ENCODE results near the gene A4GNT.
A peak's percentile ranks its signal among the peaks of the same experiment; 100 is the strongest.
"Not testable (repeated sequence)": the region's sequence is repeated elsewhere in the genome, so short reads cannot be mapped to it uniquely, and the experiment has no call there.

Gene A4GNT

DNA sequence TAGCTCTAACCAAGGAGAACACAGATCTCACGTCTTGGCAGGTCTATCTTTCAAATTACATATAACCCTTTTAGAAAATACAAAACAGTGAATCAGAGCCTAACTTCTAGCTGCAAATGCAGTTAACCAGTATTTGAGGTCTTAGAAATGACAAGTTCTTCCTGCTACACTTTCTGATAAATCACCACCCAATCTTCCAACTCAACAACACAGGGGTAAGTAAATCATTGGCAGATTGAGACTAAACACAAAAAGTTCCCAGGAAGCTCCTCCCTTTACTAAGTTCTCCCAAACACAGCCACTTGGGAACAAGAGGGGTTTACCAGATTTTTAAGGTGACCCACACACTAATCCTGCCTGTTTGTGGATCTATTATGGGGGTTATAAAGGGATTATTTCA lies at the start of gene A4GNT:
Gene A4GNT (minus strand): TSS at position 152 of the 400 bp plus-strand sequence. CDS start 1,134 bp downstream, outside the sequence.
- DNase-seq (ENCODE audit: low read depth in 2 of 2) = no peak

DNA sequence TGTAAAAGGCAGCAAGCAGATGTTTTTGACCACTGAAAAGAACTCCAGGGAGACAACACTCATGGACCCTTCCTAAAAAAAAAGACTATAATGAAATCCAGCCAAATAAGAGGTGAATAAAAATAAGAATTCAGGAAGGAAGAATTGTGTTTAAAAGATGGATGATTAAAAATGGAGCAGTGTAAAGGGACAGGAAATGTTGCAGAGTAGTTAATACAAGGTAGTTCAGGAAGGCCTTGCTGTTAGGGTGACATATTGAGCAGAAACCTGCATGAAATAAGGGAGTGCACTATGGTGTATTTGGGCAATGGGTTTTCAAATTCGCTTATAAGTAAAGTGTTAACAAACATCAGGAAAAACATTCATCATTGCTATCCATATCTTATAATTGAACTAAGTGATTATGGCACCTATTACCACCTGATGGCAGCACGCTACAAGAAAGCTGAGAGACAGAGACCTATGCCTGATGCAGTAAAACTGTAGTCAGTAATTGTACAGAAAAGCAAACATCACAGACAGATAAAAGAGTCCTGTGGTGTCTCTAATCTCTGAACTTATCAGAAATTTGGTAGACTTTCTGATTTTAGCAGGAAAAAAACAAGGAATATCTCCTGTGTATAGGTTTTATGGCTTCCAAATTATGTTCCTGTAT lies 48.3 kb upstream of the A4GNT start:
- DNase-seq (ENCODE audit: low read depth in 2 of 2) = no peak

DNA sequence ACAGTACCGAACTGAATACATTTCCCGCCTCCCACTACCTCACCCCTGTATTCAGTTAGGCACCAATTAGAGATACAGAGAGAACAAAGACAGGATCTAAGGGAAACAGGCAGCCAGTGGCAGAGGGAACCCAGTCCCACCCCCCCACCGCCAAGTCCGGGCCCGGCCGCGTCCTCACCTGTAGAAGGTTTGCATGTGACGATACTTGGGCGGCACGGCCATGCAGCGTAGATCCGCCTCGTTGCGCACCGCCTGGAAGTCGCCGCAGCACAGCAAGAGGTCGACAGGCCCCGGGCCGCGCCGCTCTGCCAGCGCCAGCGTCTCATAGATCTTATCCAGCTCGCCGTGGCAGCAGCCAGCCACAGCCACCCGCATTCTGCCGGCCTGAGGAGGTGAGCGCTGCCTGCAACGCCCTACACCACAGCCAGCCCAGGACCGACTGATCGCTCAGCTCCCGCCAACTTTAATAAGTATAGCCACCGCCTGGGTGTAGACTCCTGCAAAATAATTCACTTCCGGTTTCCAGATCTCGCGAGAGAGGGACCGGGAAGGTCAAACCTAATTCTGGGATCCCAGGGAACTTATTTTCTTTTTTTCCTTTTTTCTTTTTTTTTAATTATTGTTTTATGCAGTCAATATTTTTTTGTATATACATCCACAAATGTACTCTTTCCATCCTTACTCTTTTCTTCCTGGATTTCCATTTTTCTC lies 42.4 kb upstream of the A4GNT start, which contains the start of gene DBR1:
Gene DBR1 (minus strand): TSS at position 501 of the 711 bp plus-strand sequence. CDS start 126 bp downstream, at position 375.
- peak; percentile 53 to 56 for DNase-seq (ENCODE audit: low read depth in 2 of 2)

- DNase-seq (ENCODE audit: low read depth in 2 of 2) = no peak
Measured at GRCh38 chr3:138173769-138174420, 41.7 kb upstream of the A4GNT start.

GRCh38 chr3:138172625-138173024 lies 40.4 kb upstream of the A4GNT start:
- no peak for DNase-seq (ENCODE audit: low read depth in 2 of 2)

DNA sequence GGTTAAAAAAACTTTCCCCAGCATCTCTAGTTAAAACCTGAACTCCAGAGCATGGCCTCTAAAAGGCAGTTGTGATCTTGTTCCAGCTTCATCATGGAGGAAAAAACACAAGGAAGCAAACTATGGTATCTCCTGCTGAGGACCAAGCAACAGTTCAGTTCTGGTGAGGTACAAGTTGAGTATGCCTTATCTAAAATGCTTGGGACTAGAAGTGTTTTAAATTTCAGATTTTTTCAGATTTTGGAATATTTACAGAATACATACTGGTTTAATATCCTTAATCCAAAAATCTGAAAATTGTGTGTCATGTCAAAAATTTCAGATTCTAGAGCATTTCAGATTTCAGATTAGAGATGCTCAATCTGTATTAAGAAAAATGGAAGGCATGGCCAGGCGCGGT lies 32.9 kb upstream of the A4GNT start:
- no peak for DNase-seq (ENCODE audit: low read depth in 2 of 2)

DNA sequence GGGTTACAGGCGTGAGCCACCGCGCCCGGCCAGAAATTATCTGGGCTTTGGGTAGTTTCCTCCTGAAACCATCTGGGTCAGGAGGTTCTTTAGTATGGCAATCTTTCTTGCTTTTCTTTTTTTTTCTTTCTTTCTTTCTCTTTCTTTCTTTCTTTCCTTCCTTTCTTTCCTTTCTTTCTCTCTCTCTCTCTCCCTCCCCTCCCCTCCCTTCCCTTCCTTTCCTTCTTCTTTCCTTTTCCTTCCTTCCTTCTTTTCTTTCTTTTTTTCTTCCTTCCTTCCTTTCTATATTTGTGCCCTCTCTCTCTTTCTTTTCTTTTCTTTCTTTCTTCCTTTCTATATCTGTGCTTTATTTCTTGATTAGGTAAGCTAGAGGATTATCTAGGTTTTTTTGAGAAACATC lies 25.6 kb upstream of the A4GNT start:
- DNase-seq (ENCODE audit: low read depth in 2 of 2) = no peak

GRCh38 chr3:138154534-138154933 lies 22.3 kb upstream of the A4GNT start:
- DNase-seq (ENCODE audit: low read depth in 2 of 2) = no peak

DNA sequence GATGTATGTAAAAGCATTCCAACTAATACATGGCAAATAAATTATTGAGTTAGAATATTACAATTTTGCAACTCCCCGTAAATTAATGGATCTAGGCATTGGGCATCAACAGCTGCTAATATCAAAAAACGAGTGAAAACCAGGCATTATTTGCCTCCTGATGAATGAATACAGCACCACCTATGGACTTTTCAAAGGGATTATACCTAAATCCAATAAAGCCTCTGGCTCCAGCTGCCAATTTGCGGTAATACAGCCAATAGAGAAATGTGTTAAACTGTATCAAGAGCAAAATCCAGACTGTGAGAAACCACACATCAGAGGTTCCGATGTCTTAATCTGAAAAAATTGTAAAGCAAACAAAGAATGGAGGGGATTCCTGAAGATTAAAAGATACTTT lies 16.3 kb upstream of the A4GNT start:
- no peak for DNase-seq (ENCODE audit: low read depth in 2 of 2)

DNA sequence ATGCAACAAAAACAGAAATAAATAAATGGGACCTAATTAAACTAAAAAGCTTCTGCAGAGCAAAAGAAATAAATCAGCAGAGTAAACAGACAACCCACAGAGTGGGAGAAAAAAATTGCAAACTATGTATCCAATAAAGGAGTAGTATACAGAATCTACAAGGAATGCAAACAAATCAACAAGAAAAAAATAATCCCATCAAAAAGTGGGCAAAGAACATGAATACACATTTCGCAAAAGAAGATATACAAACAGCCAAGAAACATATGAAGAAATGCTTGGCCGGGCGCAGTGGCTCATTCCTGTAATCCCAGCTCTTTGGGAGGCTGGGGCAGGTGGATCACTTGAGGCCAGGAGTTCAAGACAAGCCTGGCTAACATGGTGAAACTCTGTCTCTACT lies 10.0 kb upstream of the A4GNT start:
- DNase-seq (ENCODE audit: low read depth in 2 of 2) = not testable (repeated sequence)

GRCh38 chr3:138140940-138141339 lies 8.8 kb upstream of the A4GNT start:
- no peak for DNase-seq (ENCODE audit: low read depth in 2 of 2)

- DNase-seq (ENCODE audit: low read depth in 2 of 2) = no peak
Measured at GRCh38 chr3:138139691-138140090, 7.5 kb upstream of the A4GNT start.

- no peak for DNase-seq (ENCODE audit: low read depth in 2 of 2)
Measured at GRCh38 chr3:138137861-138138260, 5.7 kb upstream of the A4GNT start.

DNA sequence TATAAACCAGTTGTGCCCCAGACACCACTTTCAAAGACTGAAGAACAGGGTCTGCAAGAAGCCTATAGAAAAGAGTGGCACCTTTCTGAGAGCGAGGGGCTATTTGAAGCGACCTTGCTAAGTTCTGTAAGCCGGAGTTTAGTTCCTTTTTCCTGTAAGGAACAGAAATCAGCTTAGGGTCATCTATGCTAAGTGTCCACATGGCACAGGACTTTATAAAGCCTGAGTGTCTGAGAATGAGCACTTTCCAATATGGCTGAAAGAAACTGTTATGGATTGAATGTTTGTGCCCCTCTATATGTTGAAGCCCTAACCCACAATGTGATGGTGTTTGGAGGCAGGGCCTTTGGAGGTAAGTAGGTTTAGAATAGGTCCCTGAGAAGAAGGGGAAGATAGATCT lies 4.0 kb upstream of the A4GNT start:
- no peak for DNase-seq (ENCODE audit: low read depth in 2 of 2)

DNA sequence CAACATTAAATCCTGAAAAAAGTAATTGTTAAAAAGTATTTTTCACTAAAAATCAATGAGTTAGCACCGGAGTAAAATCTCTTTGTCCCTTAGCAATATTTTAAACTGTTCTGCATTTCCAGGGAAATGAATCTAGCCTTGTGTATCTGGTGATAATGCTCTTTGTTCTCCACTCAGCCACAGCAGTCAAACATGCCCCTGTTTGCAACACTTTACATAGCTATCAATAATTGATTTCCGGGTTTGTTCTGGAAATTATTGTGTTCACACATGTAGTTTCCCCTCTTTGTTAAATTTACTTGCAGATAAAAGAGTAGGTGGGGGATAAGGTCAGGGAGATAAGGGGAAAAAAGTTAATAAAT lies 3.6 kb upstream of the A4GNT start:
- DNase-seq (ENCODE audit: low read depth in 2 of 2) = no peak

- no peak for DNase-seq (ENCODE audit: low read depth in 2 of 2)
Measured at GRCh38 chr3:138135146-138135832, 3.1 kb upstream of the A4GNT start.

DNA sequence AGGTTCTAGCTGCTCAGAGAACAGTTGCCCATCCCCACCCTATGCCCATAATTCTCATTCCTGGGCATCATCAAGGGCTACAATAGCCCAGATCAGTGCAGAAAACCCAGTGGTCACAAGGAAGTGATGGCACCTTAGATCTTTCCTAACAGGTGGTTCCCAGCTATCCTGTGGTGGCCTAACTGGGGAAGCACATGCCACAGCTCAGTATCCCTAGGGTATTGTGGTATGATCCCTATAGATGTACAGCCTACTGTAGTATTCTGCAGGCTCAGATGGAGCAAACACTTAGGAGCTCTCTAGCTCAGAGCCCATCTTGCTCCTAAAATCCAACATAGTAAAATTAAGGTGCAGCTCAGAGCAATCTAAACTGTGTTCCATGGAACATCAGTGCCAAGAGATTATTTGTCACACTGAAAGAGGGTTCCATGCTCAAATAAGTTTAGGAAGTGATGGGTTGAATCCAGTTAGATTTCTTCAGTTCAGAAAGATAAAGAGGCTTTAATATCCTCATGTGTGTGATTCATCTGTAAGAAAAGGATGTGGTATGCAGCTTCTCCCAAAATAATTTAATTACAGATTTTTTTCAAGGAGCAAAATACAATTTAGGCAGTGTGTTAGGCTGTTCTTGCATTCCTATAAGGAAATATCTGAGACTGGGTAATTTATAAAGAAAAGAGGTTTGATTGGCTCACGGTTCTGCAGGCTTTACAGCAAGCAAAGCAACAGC lies 4.4 kb downstream of the A4GNT start:
- DNase-seq (ENCODE audit: low read depth in 2 of 2) = no peak

GRCh38 chr3:138125548-138126221 lies 6.5 kb downstream of the A4GNT start:
- no peak for DNase-seq (ENCODE audit: low read depth in 2 of 2)

DNA sequence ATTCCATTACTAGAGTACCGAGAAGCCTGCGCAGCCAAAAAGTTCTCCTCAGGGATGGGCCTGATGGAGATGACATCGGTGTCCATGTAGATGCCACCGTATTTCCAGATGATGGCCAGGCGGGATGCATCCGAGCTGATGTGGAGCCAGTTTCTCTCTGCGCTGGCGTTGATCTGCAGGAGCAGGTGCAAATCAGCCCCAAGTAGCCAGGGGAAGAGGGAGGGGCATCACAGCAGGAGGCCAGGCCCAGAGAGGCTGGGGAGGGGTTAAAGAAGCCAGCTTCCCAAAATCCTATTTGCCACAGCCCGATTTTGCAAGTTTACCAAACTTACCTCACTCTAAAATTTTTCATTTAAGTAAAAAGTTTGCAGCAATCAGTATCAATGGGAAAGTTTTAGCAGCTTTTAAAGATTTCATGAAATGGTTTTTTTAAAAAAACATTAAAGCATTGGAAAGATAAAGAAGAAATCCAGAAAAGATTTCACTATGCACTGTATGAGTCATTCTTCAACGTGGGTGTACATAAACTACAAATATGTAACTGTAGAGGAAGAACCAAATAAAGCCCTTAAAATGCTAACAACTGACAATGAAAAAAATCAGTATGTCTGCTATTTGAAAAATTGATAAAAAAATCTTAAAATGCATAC lies 7.4 kb downstream of the A4GNT start:
- no peak for DNase-seq (ENCODE audit: low read depth in 2 of 2)

DNA sequence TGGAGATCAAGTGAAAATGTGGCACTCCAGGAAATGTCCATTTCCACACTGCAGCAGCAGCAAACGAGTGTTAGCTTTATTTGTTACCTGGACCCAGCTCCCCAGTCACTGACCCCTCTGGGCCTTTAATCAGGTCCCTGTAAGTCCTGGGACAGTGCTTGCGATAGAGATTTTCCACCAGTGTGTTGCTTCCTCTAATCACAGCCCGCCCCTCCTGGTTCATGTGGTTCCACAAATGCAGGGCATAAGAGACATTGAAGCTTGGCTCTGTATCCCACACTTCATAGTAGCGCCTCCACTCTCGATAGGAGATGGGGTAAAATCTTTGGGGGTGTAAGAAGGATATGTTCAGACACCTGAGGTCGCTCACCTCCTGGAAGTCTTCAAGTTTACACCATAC lies 8.0 kb downstream of the A4GNT start:
- no peak for DNase-seq (ENCODE audit: low read depth in 2 of 2)

- DNase-seq (ENCODE audit: low read depth in 2 of 2) = no peak
Measured at GRCh38 chr3:138119423-138119766, 12.8 kb downstream of the A4GNT start.
